PFSK-1 (cell line): ENCODE data around the gene ANKRD33B.

Experiments
- POLR2AphosphoS5 ChIP-seq: IDR thresholded peaks from 2 replicates; pipeline ENCODE4 v1.6.1; 2012; ENCODE audit warnings: low read depth, mild to moderate bottlenecking, control low read depth, low read length, moderate library complexity
- TAF1 ChIP-seq: IDR thresholded peaks from 2 replicates; pipeline ENCODE4 v1.6.1; 2012; ENCODE audit warnings: low read length, control low read depth, borderline replicate concordance; ENCODE audit not compliant: insufficient read depth

DNA sequence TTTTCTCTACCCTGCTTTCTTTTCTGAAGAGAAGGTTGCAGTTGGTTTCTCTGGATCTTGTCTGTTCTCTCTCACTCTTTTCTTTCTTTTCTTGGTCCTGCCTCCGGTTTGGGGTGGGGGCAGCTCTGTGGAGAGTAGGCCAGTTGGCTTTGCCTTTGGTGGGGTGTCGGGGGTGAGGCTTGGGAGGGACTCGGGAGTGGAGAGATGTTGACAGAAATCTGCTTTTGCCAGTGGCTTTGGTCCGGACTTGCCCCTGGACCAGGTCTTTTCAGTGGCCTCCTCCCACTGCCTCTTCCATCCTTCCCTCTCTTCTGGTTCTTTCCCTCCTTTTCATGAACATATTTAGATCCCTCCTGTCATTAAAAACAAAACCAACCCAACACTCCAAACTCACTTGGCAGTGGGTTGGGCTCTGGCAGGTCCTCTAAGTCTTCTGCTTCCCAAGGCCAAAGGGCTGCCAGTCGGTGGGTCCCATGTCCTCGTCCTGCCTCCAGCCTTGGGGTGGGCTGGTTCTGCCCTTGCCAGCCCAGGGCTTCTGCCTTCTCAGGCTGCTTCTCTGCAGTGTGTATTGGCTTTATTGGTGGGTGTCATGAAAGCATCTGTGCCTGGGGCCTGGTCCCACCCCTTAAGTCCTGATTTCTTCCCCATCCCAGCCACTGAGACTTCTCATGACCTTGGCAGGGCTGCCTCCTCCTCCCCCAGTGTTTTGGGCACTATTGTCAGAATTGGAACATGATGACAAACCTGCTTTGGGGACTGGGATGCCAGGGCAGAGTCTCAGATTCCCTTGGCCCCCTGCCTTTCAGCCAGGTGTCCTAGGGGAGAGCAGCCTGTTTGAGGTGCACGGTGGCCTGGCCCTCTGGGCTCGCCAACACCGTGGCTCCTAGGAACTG is 16.9 kb downstream of the ANKRD33B start:
- TF ChIP-seq TAF1 (no peak), POLR2AphosphoS5 (no peak)
